Gastrocnemius medialis (tissue), 4 donors: ENCODE results near the gene CEP104. TPM values are rescaled to one million over a fixed set of nuclear protein-coding genes. Genes with fewer than 3 reads are reported as not detected.

Experiments used
- ATAC-seq, 2 donors: fragments of 150-250 bp; one replicate each; pipeline ENCODE4 v1.9.1; 2016
- DNase-seq, 2 donors: peaks; one replicate each; pipeline ENCODE4 v3.0.0-alpha.2; 2019
- H3K27ac ChIP-seq, 4 donors: fragments of 200-600 bp; sonication (generic); 1 replicate in 1 of 4; 2 replicates in 3 of 4; pipeline ENCODE4 v1.5.1; 2016 to 2018; ENCODE audit warnings: mild to moderate bottlenecking in 2 of 4, moderate library complexity in 1 of 4
- H3K27me3 ChIP-seq, 3 donors: fragments of 200-600 bp; sonication (generic) in 2 of 3; 1 replicate in 1 of 3; 2 replicates in 2 of 3; pipeline versions ENCODE4 v1.5.1 to v1.6.0; 2016 to 2019; ENCODE audit warnings: mild to moderate bottlenecking in 1 of 3, moderate library complexity in 1 of 3
- H3K36me3 ChIP-seq, 2 donors: fragments of 200-600 bp; sonication (generic) in 1 of 2; one replicate each; pipeline ENCODE4 v1.5.1; 2017 to 2018
- H3K4me1 ChIP-seq, 2 donors: fragments of 200-600 bp; sonication (generic) in 1 of 2; one replicate each; pipeline ENCODE4 v1.5.1; 2016 to 2017; ENCODE audit warnings: mild to moderate bottlenecking in 2 of 2
- H3K4me3 ChIP-seq, 4 donors: fragments of 200-600 bp; sonication (generic) in 3 of 4; 1 replicate in 1 of 4; 2 replicates in 3 of 4; pipeline ENCODE4 v1.5.1; 2016 to 2019; ENCODE audit warnings: mild to moderate bottlenecking in 2 of 4
- H3K9me3 ChIP-seq, 3 donors: fragments of 200-600 bp; sonication (generic) in 2 of 3; 1 replicate in 1 of 3; 2 replicates in 2 of 3; pipeline ENCODE4 v1.5.1; 2016 to 2019
- CTCF ChIP-seq, 5 experiments: fragments of 450-650 bp in 3 of 5; fragments of 200-600 bp in 2 of 5; sonication (generic) in 2 of 5; IDR thresholded peaks in 4 of 5; conservative IDR thresholded peaks in 1 of 5; 1 replicate in 4 of 5; 2 replicates in 1 of 5; pipeline ENCODE4 v1.5.1; 2016 to 2019; ENCODE audit warnings: antibody characterized with exemption in 5 of 5, mild to moderate bottlenecking in 3 of 5, moderate library complexity in 3 of 5
- POLR2A ChIP-seq, 2 donors: fragments of 450-650 bp; IDR thresholded peaks; one replicate each; pipeline ENCODE4 v1.6.1; 2017; ENCODE audit warnings: antibody characterized with exemption in 2 of 2, mild to moderate bottlenecking in 2 of 2, moderate library complexity in 2 of 2
- in situ Hi-C, 4 donors: fragments of 200-750 bp; cut with MboI; loops; one replicate each; pipeline versions ENCODE4 v1.15.0 to v1.8.0; 2017; ENCODE audit warnings: low sequenced_read_pairs in 4 of 4
- intact Hi-C: fragments of 100-400 bp; cut with DNase I; formaldehyde crosslinking; loops from one replicate; pipeline ENCODE4 v1.15.1; 2023; ENCODE audit warnings: low total_unique reads
- total RNA-seq, 4 donors: library from RNA; depleted of rRNA; stranded (reverse); fragments of >200 nt; gene quantifications; one replicate each; pipeline versions ENCODE4 v1.1.0 to v1.2.3, GENCODE V29; 2016

CEP104 gene
- total RNA-seq, 4 donors from 2014 or later: 16.6 to 39.0 (median 21.9) TPM

GRCh38 chr1:3772715-3773571, 84.1 kb downstream of the CEP104 start, which contains the start of gene SMIM1:
Gene SMIM1 (plus strand): TSS chr1:3772749. CDS start chr1:3775374, 2,625 bp downstream.
- Histone ChIP-seq H3K4me1 (peaks cover 6 to 24% of the 10 kb centered on the region in 2 donors), H3K27ac (peak within 1 kb of the TSS; percentile 30 to 61 (median 45)), H3K9me3 (no peaks in the 10 kb centered on the region), H3K27me3 (no peaks in the 10 kb centered on the region), H3K36me3 (no peaks in the 10 kb centered on the region), H3K4me3 (peak within 1 kb of the TSS; percentile 62 to 80 (median 66))
- intact Hi-C loops (no loop called here), in situ Hi-C loops (no loop called here)
- DNase-seq (no peak), ATAC-seq (peak in 1 of 2 donors; percentile 10)
- no peak for TF ChIP-seq CTCF (IDR thresholded peaks at IDR 0.05 in 4 of 5, conservative IDR thresholded peaks at IDR 0.05 in 1 of 5)
- TF ChIP-seq POLR2A (IDR thresholded peaks at IDR 0.05): no peak

GRCh38 chr1:3772027-3772714, 84.8 kb downstream of the CEP104 start:
- TF ChIP-seq CTCF (IDR thresholded peaks at IDR 0.05 in 4 of 5, conservative IDR thresholded peaks at IDR 0.05 in 1 of 5) (no peak), POLR2A (IDR thresholded peaks at IDR 0.05) (peak in 1 of 2 donors; percentile 13)
- DNase-seq (peak; percentile 80), ATAC-seq (peak; percentile 56 to 77)
- Histone ChIP-seq H3K27me3 (no peaks in the 10 kb centered on the region), H3K36me3 (no peaks in the 10 kb centered on the region), H3K9me3 (no peaks in the 10 kb centered on the region), H3K4me1 (peaks cover 6 to 24% of the 10 kb centered on the region in 2 donors), H3K27ac (peak overlapping the region; percentile 30 to 61 (median 45)), H3K4me3 (peak overlapping the region; percentile 62 to 80 (median 66))
- in situ Hi-C loops (no loop called here), intact Hi-C loops (no loop called here)

GRCh38 chr1:3771108-3772026, 85.6 kb downstream of the CEP104 start:
- Histone ChIP-seq H3K4me1 (peaks cover 6 to 24% of the 10 kb centered on the region in 2 donors), H3K27ac (no peak overlapping the region)
- ATAC-seq: no peak

GRCh38 chr1:3770047-3770765, 86.8 kb downstream of the CEP104 start:
- DNase-seq (no peak), ATAC-seq (no peak)
- no peaks in the 10 kb centered on the region for H3K27me3 ChIP-seq
- H3K9me3 ChIP-seq: no peaks in the 10 kb centered on the region
- TF ChIP-seq POLR2A (IDR thresholded peaks at IDR 0.05) (no peak), CTCF (IDR thresholded peaks at IDR 0.05 in 4 of 5, conservative IDR thresholded peaks at IDR 0.05 in 1 of 5) (no peak)
- H3K4me1 ChIP-seq: peaks cover 6 to 17% of the 10 kb centered on the region in 2 donors
- H3K36me3 ChIP-seq: no peaks in the 10 kb centered on the region
- intact Hi-C loops: no loop called here
- in situ Hi-C loops: no loop called here
- no peak overlapping the region for H3K4me3 ChIP-seq
- H3K27ac ChIP-seq: no peak overlapping the region

More at GRCh38 chr1:3771108-3772026, 85.6 kb downstream of the CEP104 start:
- DNase-seq: no peak
- Histone ChIP-seq H3K36me3 (no peaks in the 10 kb centered on the region), H3K4me3 (peak overlapping the region; percentile 62 to 80 (median 66)), H3K27me3 (no peaks in the 10 kb centered on the region), H3K9me3 (no peaks in the 10 kb centered on the region)
- in situ Hi-C loops: no loop called here
- intact Hi-C loops: no loop called here
- no peak for TF ChIP-seq POLR2A (IDR thresholded peaks at IDR 0.05)
